HG02981 (cell line): ENCODE measurements around the gene ADAD2.

Experiments
- ATAC-seq: cut with Tn5 transposase; IDR thresholded peaks from one replicate; pipeline ENCODE4 v1.9.1; 2021; ENCODE audit warnings: mild to moderate bottlenecking, moderate library complexity; ENCODE audit not compliant: unreplicated experiment

ADAD2 gene

GRCh38 chr16:84190731-84191388, at the start of gene ADAD2:
TSS of gene ADAD2 (plus strand) at chr16:84191157. CDS start at chr16:84191231, 74 bp downstream.
- ATAC-seq, result no peak

GRCh38 chr16:84143081-84143480, 47.9 kb upstream of the ADAD2 start:
- ATAC-seq, result no peak

- ATAC-seq, result no peak
Observed at GRCh38 chr16:84143784-84144199, 47.2 kb upstream of the ADAD2 start.

- peak; percentile 23 for ATAC-seq
Observed at GRCh38 chr16:84144209-84144858, 46.6 kb upstream of the ADAD2 start.

- ATAC-seq, result peak; percentile 69
Observed at GRCh38 chr16:84144859-84145639, 45.9 kb upstream of the ADAD2 start, which contains the start of the genes DNAAF1 and HSDL1. TSS of gene DNAAF1 (plus strand) at chr16:84145308. CDS start at chr16:84145441, 133 bp downstream. TSS of gene HSDL1 (minus strand) at chr16:84145177. CDS start at chr16:84131321, 13,856 bp downstream.

GRCh38 chr16:84150926-84151325, 40.0 kb upstream of the ADAD2 start:
- ATAC-seq, result no peak

- ATAC-seq, result no peak
Observed at GRCh38 chr16:84153660-84154214, 37.2 kb upstream of the ADAD2 start.

- no peak for ATAC-seq
Observed at GRCh38 chr16:84155226-84155625, 35.7 kb upstream of the ADAD2 start.

- ATAC-seq, result no peak
Observed at GRCh38 chr16:84155771-84156170, 35.2 kb upstream of the ADAD2 start.

- no peak for ATAC-seq
Observed at GRCh38 chr16:84156342-84156784, 34.6 kb upstream of the ADAD2 start.

- no peak for ATAC-seq
Observed at GRCh38 chr16:84159007-84159406, 31.9 kb upstream of the ADAD2 start.

GRCh38 chr16:84159800-84160199, 31.2 kb upstream of the ADAD2 start:
- ATAC-seq, result no peak

- ATAC-seq, result no peak
Observed at GRCh38 chr16:84161037-84161436, 29.9 kb upstream of the ADAD2 start.

- ATAC-seq, result no peak
Observed at GRCh38 chr16:84161801-84162200, 29.2 kb upstream of the ADAD2 start.

- ATAC-seq, result no peak
Observed at GRCh38 chr16:84165746-84166145, 25.2 kb upstream of the ADAD2 start.

- no peak for ATAC-seq
Observed at GRCh38 chr16:84166796-84167695, 23.9 kb upstream of the ADAD2 start.

GRCh38 chr16:84169765-84170310, 21.1 kb upstream of the ADAD2 start:
- no peak for ATAC-seq

- no peak for ATAC-seq
Observed at GRCh38 chr16:84174396-84174795, 16.6 kb upstream of the ADAD2 start.

GRCh38 chr16:84175350-84176081, 15.4 kb upstream of the ADAD2 start:
- ATAC-seq, result peak; percentile 84
